HCT116 (cell line): Measurements from ENCODE around the gene ABR.

Experiments
- EZH2phosphoT487 ChIP-seq: fragments of 200-600 bp; IDR thresholded peaks from 2 replicates; pipeline ENCODE4 v1.6.1; 2018; ENCODE audit warnings: antibody characterized with exemption, borderline replicate concordance
- MAX ChIP-seq: IDR thresholded peaks from 2 replicates; pipeline ENCODE4 v1.6.1; 2012
- POLR2AphosphoS5 ChIP-seq: IDR thresholded peaks from 2 replicates; pipeline ENCODE4 v1.6.1; 2011; ENCODE audit warnings: mild to moderate bottlenecking, low read depth, low read length, moderate library complexity
- ZBTB33 ChIP-seq: IDR thresholded peaks from 2 replicates; pipeline ENCODE4 v1.6.1; 2011; ENCODE audit warnings: mild to moderate bottlenecking, low read length, moderate library complexity; ENCODE audit not compliant: insufficient replicate concordance; ENCODE audit errors: extremely low read depth
- TF ChIP-seq, protein P1 (sequence below), 3 experiments: fragments of 200-600 bp in 1 of 3; sonication (generic) in 1 of 3; IDR thresholded peaks in 2 of 3; conservative IDR thresholded peaks in 1 of 3; 2 replicates each; pipeline ENCODE4 v1.5.1; 2012 to 2017; ENCODE audit warnings: low read depth in 2 of 3, low read length in 2 of 3, antibody characterized with exemption in 1 of 3, borderline replicate concordance in 1 of 3, control low read depth in 1 of 3, mild to moderate bottlenecking in 1 of 3, mixed read lengths in 1 of 3, mixed run types in 1 of 3, moderate library complexity in 1 of 3; ENCODE audit not compliant: insufficient read depth in 1 of 3

DNA sequence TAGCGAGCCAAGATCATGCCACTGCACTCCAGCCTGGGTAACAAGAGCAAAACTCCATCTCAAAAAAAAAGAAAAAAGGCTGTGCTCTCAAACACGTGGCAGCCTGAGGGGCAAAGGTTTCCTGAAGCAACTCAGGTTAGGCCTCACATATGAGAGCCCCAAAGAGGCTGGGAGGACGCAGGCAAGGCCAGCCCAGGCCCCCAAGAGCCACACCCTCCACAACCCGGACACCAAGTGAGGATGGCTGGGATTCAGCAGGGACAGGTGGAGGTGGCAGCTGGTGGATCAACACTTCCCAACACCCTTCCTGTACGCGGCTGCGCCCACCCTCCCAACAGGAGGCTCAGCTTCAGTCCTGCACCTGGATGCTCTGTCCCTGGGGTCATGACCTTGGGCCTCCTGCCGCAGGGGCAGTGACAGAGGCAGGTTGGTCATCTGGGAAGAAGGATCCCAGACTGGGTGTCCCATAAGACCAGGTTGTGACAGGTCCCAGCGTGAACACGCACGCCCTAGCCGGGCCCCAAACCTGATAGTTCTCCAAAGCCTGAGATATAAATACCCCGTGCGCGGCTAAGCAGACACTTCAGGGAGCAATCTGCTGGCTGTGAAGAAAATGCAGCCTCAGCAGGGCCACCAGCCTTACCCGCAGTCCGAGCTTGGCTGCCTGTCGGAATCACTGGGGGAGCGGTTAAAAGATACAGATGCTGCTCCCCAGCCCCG lies 104.7 kb downstream of the ABR start:
- TF ChIP-seq ZBTB33 (no peak), POLR2AphosphoS5 (no peak), EZH2phosphoT487 (no peak), MAX (no peak)
- TF ChIP-seq, protein P1, sequence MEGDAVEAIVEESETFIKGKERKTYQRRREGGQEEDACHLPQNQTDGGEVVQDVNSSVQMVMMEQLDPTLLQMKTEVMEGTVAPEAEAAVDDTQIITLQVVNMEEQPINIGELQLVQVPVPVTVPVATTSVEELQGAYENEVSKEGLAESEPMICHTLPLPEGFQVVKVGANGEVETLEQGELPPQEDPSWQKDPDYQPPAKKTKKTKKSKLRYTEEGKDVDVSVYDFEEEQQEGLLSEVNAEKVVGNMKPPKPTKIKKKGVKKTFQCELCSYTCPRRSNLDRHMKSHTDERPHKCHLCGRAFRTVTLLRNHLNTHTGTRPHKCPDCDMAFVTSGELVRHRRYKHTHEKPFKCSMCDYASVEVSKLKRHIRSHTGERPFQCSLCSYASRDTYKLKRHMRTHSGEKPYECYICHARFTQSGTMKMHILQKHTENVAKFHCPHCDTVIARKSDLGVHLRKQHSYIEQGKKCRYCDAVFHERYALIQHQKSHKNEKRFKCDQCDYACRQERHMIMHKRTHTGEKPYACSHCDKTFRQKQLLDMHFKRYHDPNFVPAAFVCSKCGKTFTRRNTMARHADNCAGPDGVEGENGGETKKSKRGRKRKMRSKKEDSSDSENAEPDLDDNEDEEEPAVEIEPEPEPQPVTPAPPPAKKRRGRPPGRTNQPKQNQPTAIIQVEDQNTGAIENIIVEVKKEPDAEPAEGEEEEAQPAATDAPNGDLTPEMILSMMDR (IDR thresholded peaks at IDR 0.05 in 2 of 3, conservative IDR thresholded peaks at IDR 0.05 in 1 of 3; ENCODE audit: borderline replicate concordance in 1 of 3, insufficient read depth in 1 of 3, low read depth in 2 of 3, low read length in 2 of 3): no peak
